GM18868 (cell line): ENCODE results near the gene RPAP2.
A peak's percentile ranks its signal among the peaks of the same experiment; 100 is the strongest.
"Not testable (repeated sequence)": the region's sequence is repeated elsewhere in the genome, so short reads cannot be mapped to it uniquely, and the experiment has no call there.

Experiments
- ATAC-seq: cut with Tn5 transposase; IDR thresholded peaks from one replicate; pipeline ENCODE4 v1.9.1; 2021; ENCODE audit warnings: mild to moderate bottlenecking, moderate library complexity; ENCODE audit not compliant: unreplicated experiment

RPAP2 gene

DNA sequence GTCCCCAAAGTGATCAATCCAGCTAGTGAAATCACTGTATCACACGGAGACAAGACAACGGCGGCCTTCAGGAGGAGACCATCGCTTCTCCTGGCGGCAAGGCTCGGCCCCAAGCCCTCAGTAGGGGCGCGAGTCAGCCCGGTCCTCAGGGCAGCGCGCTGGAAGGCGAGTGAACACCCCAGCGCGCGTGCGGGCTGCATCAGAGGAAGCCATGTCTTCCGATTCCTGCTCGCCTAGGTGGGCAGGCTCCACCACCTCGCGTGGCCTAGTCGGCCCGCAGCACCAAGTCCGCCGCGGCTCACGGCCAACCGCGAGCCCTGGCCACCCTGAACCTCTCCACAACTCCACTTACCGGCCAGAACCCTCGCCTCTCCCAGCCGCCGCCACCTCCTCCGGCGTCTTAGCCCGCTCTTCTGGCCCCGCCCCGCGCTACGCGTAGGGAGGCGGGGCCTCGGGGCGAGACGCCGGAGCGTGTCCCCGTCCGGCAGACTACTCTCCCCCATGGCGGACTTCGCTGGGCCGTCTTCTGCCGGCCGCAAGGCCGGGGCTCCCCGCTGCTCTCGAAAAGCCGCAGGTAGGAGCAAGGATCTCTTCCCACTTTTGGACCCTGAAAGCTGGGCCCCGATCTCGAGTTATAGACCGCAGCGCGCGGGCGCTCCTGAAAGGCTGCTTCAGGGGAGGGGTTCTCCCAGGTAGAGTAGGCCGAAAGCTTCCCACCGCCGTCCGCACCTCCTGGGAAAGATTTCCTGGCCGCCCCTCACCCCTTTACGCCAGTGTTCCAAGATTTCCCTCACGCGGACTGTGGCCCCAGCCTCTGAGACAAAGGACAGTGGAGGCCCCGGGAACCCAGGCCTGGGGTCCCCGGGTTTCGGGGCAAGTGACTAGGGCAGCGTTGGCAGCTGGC lies at the start of gene RPAP2, which contains the start of gene GLMN:
Gene RPAP2 (plus strand): TSS at position 487 of the 904 bp plus-strand sequence. CDS start 15 bp downstream, at position 502.
Gene GLMN (minus strand): TSS at position 415 of the 904 bp plus-strand sequence. CDS start 988 bp downstream, outside the sequence.
- ATAC-seq = peak; percentile 98

DNA sequence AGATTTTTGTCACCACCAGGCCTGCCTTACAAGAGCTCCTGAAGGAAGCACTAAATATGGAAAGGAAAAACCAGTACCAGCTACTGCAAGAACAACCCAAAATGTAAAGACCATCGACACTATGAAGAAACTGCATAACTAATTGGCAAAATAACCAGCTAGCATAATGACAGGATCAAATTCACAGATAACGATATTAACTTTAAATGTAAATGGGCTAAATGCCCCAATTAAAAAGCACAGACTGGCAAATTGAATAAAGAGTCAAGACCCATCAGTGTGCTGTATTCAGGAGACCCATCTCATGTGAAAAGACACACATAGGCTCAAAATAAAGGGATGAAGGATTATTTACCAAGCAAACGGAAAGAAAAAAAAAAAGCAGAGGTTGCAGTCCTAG lies 44.1 kb upstream of the RPAP2 start:
- not testable (repeated sequence) for ATAC-seq

DNA sequence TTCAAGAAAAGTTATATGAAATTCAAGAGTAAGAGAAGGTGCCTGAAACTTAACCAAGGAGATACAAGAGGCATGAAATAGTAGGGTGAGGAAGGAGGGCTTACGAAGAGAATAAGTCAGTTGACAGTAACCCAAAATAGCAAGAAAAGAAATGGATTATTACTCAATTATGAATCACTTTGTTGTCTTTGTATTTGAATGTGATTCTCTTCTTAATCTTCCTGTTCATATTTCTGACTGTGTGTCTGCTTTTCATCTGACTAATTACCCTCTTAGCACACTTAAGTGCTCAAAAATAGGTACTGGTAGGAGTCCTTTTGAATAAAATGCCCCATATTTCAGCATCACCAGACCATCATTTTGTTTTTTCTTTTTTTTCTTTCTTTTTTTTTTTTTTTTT lies 39.5 kb upstream of the RPAP2 start:
- ATAC-seq = no peak

DNA sequence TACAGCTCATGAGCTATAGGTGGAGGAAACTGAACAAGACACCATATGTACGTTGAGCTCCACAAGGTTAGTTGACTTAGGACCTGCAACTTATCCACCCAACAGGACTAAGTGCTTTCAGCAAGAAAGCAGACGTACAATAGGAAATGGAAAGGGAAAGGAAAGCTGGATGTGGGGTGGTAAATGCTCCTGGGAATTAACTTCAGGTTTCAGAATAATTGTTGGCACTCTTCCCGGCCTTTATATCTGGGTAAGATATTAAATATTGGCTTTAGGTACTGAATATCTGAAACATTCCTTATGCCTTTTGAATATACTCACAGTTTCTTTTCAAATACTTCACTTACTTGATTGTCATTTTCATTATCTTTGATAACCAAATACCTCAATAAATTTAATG lies 36.3 kb upstream of the RPAP2 start:
- no peak for ATAC-seq

DNA sequence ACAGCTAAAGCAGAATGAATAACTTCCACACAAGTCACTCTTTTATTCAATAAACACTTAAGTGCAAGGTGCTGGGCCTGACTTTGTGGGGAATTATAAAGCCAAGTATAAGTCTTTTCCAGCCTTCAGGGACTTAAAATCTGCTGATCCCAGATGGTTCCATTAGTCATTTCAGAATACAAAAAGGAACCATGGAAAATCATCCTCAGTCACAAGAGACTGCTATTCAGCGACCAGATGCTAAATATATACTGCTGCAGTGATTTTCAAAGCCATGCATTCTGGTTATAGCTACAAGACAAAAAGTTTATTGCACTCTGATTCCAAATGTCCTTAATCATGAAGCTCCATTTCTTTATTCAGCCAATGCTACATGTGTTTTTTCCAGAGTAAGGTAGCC lies 25.8 kb upstream of the RPAP2 start:
- ATAC-seq = no peak

DNA sequence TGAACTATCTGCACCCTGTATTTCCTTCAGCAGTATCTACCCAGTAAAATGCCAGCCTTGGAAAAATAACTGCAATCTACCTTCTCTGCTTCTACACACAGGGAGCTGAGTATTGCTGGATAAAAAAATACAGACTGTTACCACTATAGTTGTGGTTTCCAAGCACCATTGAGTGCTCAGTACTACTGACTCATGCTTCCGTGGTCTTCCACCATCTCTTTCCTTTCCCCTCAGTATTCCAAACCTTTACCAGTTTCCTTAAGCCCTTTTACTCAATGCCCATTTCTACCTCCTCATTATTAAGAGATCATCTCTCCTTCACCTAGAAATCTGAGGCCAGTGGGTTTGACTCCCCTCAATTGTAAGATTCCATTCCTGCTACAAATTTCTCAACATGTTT lies 23.9 kb upstream of the RPAP2 start:
- no peak for ATAC-seq

DNA sequence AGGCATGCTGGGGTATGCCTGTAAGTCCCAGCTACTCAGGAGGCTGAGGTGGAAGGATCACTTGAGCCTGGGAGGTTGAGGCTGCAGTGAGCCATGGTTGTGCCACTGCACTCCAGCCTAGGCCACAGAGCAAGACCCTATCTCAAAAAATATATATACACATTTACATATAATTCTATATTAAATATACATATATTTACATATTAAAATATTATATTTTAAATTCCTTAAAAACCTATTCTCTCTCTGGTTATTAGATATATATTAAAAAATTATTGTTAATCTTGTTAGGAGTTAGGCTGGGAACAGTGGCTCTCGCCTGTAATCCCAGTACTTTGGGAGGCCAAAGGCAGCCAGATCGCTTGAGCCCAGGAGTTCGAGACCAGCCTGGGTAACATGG lies 22.8 kb upstream of the RPAP2 start:
- no peak for ATAC-seq

DNA sequence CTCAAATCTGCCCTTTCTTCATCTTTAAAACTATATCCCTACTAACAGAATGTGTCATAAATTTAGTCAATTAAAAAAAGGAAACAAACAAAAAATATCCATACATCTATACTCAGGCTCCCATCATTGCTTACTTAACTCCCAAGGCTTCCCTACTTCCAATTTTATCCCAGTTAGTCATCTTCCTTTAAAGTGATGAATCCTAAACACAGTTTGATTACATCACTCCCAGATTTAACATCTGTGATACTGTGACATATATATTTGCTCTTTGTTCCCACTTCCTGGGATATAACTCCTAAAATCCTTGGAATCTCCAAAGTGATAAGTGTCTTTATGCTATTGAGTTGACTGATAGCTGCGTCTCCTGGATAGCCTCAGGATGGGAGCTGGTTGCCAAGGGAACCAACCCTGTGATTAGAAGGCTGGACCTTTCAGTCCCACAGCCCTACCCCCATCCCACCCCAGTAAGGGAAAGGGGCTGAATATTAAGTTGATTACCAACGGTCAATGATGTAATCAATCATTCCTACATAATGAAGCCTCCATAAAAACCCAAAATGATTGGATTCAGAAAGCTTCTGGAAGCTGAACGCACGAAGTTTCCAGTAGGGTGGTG lies 21.6 kb upstream of the RPAP2 start:
- no peak for ATAC-seq

DNA sequence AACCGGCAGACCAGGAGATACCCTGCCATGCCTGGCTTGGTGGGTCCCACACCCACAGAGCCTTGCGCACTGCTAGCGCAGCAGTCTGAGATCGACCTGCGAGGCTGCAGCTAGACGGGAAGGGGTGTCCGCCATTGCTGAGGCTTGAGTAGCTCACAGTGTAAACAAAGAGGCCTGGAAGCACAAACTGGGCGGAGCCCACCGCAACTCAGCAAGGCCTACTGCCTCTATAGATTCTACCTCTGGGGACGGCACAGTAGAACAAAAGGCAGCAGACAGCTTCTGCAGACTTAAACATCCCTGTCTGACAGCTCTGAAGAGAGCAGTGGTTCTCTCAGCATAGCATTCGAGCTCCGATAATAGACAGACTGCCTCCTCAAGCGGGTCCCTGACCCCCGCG lies 19.1 kb upstream of the RPAP2 start:
- not testable (repeated sequence) for ATAC-seq

DNA sequence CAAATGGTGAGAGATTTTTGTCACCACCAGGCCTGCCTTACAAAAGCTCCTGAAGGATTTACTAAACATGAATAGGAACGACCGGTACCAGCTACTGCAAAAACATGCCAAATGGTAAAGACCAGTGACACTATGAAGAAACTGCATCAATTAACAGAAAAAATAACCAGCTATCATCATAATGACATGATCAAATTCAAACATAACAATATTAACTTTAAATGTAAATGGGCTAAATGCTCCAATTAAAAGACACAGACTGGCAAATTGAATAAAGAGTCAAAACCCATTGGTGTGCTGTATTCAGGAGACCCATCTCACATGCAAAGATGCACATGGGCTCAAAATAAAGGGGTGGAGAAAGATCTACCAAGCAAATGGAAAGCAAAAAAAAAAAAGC lies 17.4 kb upstream of the RPAP2 start:
- ATAC-seq = not testable (repeated sequence)

DNA sequence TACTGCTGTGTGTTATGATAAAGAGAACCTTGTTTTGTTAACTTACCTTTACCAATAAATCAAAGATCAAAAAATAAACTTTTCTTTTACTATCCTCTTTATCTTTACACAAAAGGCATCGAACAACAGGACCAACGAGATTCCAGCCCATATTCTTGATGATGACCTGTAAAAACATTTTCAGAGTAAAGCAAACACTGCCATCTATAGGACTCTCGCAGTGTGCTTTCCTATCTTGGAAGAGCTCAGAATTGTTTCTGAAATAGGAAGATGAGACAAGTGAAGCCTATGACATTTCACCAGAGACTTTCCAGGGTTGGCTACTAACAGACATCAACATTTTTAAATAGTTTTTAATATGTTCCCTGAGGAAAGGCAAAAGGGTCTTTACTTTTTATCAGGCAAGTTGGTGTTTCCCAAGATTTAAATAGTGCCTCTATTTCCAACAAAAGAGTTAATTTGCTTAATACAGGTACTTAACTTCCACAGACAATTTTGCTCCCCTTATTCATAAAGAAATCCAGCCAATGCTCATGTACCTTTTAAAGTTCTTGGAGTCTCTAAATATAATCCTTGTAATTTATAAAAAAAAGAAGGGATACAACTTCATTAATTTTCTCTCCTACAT lies 7.4 kb upstream of the RPAP2 start:
- peak; percentile 49 for ATAC-seq

DNA sequence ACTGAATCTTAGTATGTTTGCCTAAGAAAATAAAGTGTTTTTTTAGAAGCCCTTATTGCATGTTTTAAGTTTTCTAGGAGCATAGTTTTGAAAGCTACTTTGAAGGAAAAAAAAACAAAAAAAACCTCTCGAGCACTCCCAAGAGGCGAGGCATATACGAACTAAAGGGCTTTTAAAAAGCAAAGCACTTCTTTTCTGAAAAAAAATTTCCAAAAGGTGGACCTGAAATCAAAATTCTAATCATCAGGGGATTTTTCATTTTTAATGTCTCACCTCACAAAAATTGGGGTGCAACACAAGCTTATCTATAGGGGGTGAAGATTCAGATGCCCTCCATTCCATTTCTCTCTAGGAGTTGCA lies 666 bp upstream of the RPAP2 start:
- no peak for ATAC-seq

DNA sequence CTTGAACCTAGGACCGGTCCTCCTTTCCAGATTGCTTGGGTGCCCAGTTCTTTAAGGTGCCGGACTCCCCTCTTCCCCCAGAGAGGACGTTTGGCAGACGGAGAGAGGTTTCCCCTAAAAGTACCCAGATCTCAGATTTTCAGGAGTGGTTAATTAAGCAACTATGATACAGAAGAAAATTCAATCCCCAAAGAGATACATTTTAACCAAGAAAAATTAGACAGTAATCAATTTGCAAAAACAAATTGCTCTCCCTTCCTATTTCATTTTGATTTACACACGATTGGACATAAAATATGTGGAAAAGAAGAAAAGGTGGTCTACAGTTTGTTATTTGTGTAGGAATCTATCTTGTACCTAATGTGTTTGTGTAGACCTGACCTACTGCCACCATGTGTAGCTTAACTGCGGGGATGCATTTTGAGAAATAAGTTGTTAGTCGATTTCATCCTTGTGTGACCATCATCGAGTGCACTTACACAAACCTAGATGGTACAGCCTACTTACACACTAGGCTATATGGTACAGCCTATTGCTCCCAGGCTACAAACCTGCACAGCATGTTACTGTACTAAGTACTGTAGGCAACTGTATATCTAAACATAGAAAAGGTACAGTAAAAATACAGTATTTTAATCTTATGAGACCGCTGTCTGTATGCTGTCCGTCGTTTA lies 755 bp downstream of the RPAP2 start:
- no peak for ATAC-seq

DNA sequence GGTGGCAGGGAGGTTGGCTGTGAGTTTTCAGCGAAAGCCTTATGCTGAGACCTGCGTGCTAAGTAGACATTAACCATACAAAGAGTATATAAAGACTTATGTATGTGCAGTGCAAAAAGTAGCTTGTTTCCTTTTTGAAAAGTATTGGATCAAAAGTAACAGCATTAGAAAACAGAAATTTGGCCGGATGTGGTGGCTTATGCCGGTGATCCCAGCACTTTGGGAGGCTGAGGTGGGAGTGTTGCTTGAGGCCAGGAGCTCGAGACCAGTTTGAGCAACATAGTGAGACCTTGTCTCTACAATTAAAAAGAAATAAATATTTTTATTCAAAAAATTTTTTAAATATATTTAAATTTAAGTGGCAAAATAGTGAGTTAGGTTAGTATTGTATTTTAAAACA lies 2.2 kb downstream of the RPAP2 start:
- ATAC-seq = no peak

DNA sequence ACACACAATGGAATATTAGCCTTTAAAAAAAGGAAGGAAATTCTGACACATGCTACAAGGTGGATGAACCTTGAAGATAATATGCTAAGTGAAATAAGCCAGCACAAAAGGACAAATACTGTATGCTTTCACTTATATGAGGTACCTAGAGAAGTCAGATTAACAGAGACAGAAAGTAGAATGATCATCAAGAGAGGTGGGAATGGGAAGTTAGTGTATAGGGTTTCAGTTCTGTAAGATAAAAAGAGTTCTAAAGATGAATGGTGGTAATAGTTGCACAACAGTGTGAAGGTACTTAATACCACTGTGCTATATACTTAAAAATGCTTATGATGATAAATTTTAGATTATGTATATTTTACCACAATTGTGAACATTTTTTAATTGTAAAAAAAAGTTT lies 7.2 kb downstream of the RPAP2 start:
- no peak for ATAC-seq

DNA sequence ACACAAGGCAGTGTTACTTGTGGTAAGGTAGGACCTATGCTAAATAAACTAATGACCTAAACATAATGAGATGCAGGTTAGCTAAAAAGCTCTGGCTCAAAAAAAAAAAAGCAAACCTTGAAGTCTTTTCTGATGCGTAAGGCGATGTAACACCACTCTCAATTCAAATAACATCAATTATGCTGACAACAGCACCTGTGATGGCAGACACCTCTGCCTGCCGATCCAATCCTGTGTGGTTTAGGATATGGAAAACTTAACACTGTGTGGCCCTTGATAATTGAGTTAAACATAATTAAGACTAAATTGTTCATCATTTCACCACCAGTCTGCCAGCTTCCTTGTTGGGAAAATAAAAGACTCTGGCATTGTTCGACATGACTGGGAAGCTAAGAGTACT lies 9.1 kb downstream of the RPAP2 start:
- no peak for ATAC-seq

DNA sequence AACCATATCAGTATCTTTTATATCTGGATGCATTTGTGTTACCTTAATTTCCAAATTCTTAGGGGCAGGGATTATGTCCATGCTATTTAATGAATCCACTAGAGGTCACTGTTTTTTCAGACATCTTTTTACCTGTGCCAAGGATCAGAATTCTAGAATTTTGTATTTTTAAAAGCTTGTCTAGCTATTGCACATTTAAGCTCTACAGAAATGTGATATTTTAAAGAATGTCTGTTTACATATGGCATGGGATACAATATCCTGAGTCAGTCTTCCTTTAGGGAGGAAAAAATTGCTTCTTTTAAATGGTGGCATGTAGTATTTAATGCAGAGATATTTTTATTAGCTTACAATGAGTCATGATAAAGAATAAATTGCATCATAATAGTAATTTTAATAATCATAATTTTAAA lies 11.3 kb downstream of the RPAP2 start:
- peak; percentile 46 for ATAC-seq

DNA sequence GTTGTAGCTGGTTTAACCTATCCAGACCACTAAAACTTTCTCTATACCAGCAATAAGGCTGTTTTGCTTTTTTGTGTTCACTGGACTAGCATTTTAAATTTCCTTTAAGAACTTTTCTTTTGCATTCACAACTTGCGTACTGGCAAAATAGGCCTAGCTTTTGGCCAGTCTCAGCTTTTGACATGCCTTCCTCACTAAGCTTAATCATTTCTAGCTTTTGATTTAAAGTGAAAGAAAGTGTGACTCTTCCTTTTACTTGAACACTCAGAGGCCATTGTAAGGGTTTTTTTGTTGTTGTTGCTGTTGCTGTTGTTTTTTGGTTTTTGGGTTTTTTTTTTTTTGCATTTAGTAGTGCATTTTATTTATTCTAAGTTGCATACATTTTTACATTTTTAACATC lies 15.2 kb downstream of the RPAP2 start:
- no peak for ATAC-seq

DNA sequence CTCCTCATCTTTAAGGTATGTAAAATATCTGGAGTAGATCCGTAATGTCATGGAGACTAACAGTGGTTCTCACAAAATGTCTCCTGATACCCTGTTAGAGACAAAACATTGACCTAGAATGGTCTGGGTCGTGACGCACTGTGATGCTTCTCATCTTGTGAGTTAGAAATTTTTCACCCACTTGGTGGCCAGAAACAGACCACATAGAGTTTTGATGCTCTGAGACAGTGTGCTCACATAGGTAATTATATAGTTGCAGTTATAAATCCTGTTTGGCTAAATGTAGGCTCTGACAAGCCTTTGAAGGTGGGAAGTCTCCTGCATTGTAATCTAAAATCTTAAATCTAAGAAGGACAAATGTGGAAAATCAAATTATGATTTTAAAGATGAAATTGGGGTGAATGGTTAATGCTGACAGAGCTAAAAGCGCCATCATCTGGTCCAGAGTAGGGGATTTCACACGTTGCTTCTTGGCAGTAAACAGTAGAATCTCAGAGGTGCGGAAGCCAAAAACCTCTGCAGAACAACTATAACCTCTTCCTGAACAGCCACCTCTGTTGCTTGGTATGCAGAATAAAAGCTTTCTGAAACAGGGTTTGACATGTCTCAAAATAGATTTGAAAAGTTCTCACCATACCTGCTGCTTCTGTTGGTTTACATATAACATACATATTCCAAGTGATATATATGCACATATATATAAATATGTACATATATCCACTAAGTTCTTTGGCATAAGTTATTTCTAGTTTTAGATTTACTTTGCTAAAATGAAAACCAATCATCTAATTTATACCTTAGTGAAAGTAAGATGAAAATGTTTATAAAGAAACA lies 17.1 kb downstream of the RPAP2 start:
- ATAC-seq = no peak

DNA sequence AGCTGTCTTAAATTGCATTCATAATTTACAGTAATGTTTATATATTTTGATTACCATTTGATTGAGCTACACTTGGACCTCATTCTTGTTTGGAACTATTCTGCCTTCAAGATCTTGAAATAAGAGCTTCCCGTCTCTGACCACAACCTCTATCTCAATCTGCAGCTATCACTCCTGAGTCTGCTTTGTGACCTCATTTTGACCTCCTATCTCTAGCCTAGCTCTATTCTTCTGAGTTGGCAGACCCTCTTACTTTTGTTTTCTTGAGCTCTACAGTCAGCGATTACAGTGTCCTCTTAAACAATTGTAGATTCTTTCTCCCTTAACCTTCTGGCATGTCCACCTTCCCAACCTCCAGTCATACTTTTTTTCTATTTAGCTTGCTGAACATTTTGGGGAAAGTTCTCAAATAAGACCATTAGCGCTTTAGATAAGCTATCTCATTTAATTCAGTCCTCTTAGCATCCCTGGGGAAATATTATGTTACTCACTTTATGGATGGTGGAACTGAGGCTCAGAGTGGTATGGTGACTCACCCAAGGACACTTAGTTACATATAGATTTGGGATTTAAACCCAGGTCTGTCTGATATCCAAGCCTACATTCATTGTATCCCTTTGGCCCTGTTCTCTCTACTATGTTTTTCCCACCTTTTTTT lies 19.1 kb downstream of the RPAP2 start:
- ATAC-seq = no peak
